Keratinocyte (primary cell): ENCODE measurements around the gene TYSND1. TPM values are rescaled to one million over a fixed set of nuclear protein-coding genes. Genes with fewer than 3 reads are reported as not detected.

ENCODE experiments used
- DNase-seq: peaks from one replicate; pipeline ENCODE4 v3.0.0-alpha.2; 2011; ENCODE audit warnings: low read depth, missing footprints, low spot score
- FAIRE-seq: peaks from 2 replicates; lab custom pipeline; 2011; peaks lifted over from hg19 to GRCh38; lab: Jason Lieb, UNC
- H2AFZ ChIP-seq: 2 replicates; pipeline ENCODE4 v1.6.0; 2012; ENCODE audit warnings: low read length, control low read depth, inconsistent platforms; ENCODE audit not compliant: control insufficient read depth
- H3K27ac ChIP-seq: 2 replicates; pipeline ENCODE4 v1.5.1; 2011; ENCODE audit warnings: low read length; ENCODE audit not compliant: control insufficient read depth, insufficient read depth
- H3K27me3 ChIP-seq: 3 replicates; pipeline ENCODE4 v1.6.0; 2011; ENCODE audit warnings: low read length; ENCODE audit not compliant: control insufficient read depth, insufficient read depth; ENCODE audit errors: extremely low read depth
- H3K36me3 ChIP-seq, 2 experiments: 2 replicates in 1 of 2; 3 replicates in 1 of 2; pipeline ENCODE4 v1.5.1; 2011; ENCODE audit warnings: low read length in 2 of 2, mild to moderate bottlenecking in 1 of 2; ENCODE audit not compliant: control insufficient read depth in 2 of 2, insufficient read depth in 2 of 2; ENCODE audit errors: extremely low read depth in 1 of 2
- H3K4me1 ChIP-seq: 3 replicates; pipeline ENCODE4 v1.5.1; 2011; ENCODE audit warnings: low read length; ENCODE audit not compliant: control insufficient read depth, insufficient read depth; ENCODE audit errors: extremely low read depth
- H3K4me2 ChIP-seq: 3 replicates; pipeline ENCODE4 v1.6.0; 2011; ENCODE audit warnings: low read depth, low read length; ENCODE audit not compliant: control insufficient read depth, insufficient read depth; ENCODE audit errors: extremely low read depth
- H3K4me3 ChIP-seq, 3 experiments: fragments of 200-600 bp in 1 of 3; sonication (generic) in 1 of 3; 2 replicates in 2 of 3; 3 replicates in 1 of 3; pipeline ENCODE4 v1.5.1; 2011 to 2016; ENCODE audit warnings: low read length in 3 of 3, mild to moderate bottlenecking in 3 of 3, control low read depth in 2 of 3, inconsistent platforms in 1 of 3, low read depth in 1 of 3, mixed read lengths in 1 of 3, mixed run types in 1 of 3, moderate library complexity in 1 of 3; ENCODE audit not compliant: control insufficient read depth in 2 of 3, insufficient read depth in 2 of 3; ENCODE audit errors: extremely low read depth in 1 of 3
- H3K79me2 ChIP-seq: 2 replicates; pipeline ENCODE4 v1.6.0; 2012; ENCODE audit warnings: low read length; ENCODE audit not compliant: control insufficient read depth, insufficient read depth
- H3K9ac ChIP-seq: 3 replicates; pipeline ENCODE4 v1.6.0; 2011; ENCODE audit warnings: low read length; ENCODE audit not compliant: control insufficient read depth, insufficient read depth; ENCODE audit errors: extremely low read depth
- H3K9me1 ChIP-seq: 3 replicates; pipeline ENCODE4 v1.6.0; 2011; ENCODE audit warnings: low read length; ENCODE audit not compliant: control insufficient read depth, insufficient read depth; ENCODE audit errors: extremely low read depth
- H3K9me3 ChIP-seq: 2 replicates; pipeline ENCODE4 v1.5.1; 2012; ENCODE audit warnings: low read depth, low read length; ENCODE audit not compliant: control insufficient read depth
- H4K20me1 ChIP-seq: 3 replicates; pipeline ENCODE4 v1.6.0; 2011; ENCODE audit warnings: low read length; ENCODE audit not compliant: control insufficient read depth, insufficient read depth; ENCODE audit errors: extremely low read depth
- CTCF ChIP-seq, 3 experiments: IDR thresholded peaks in 1 of 3; conservative IDR thresholded peaks in 1 of 3; optimal IDR thresholded peaks in 1 of 3; 2 replicates in 2 of 3; 3 replicates in 1 of 3; pipeline versions ENCODE3 to v1.5.1; 2011; ENCODE audit warnings: low read length in 3 of 3, mild to moderate bottlenecking in 3 of 3, moderate library complexity in 2 of 3, control low read depth in 1 of 3, inconsistent platforms in 1 of 3; ENCODE audit not compliant: insufficient read depth in 2 of 3; ENCODE audit errors: extremely low read depth in 1 of 3
- EZH2 ChIP-seq: IDR thresholded peaks from one replicate; pipeline ENCODE4 v1.6.1; 2012; ENCODE audit warnings: inconsistent platforms, mild to moderate bottlenecking, low read length, moderate library complexity
- dilution Hi-C: fragments of 300-500 bp; cut with MboI; formaldehyde crosslinking; loops from one replicate; pipeline ENCODE4 v1.7.0; 2020; ENCODE audit warnings: low sequenced_read_pairs; ENCODE audit not compliant: extremely low pct_ligation_motif_present
- polyA plus RNA-seq, 5 experiments: library from polyadenylated mRNA; depleted of rRNA in 3 of 5; stranded (reverse) in 3 of 5; stranded (forward) in 1 of 5; unstranded in 1 of 5; fragments of >200 nt; gene quantifications; 1 replicate in 1 of 5; 2 replicates in 3 of 5; 3 replicates in 1 of 5; pipeline versions ENCODE4 v1.2.1 to v1.2.3, GENCODE V29; 2011 to 2012; ENCODE audit warnings: missing spikeins in 2 of 5, low read depth in 1 of 5, low replicate concordance in 1 of 5

Gene TYSND1
- polyA plus RNA-seq, 1 donor (not counting 4 experiments of a cell fraction or from before 2014, with no cell fraction given), result 9.9 TPM

- TF ChIP-seq CTCF (optimal IDR thresholded peaks at IDR 0.05 in 1 of 3, IDR thresholded peaks at IDR 0.05 in 1 of 3, conservative IDR thresholded peaks at IDR 0.05 in 1 of 3; ENCODE audit: extremely low read depth in 1 of 3, insufficient read depth in 2 of 3, low read length in 3 of 3) (no peak), EZH2 (no peak)
- Histone ChIP-seq H3K27ac (no peak overlapping the region), H3K4me2 (no peak overlapping the region), H3K4me3 (no peak overlapping the region), H3K9ac (no peak overlapping the region), H3K4me1 (peaks cover 6% of the 10 kb centered on the region), H3K9me1 (no peaks in the 10 kb centered on the region), H2AFZ (no peak overlapping the region), H3K27me3 (no peaks in the 10 kb centered on the region), H4K20me1 (no peaks in the 10 kb centered on the region), H3K36me3 (peaks cover 3 to 5% of the 10 kb centered on the region in 2 experiments), H3K79me2 (no peaks in the 10 kb centered on the region), H3K9me3 (no peaks in the 10 kb centered on the region)
- dilution Hi-C loops, result no loop called here
- FAIRE-seq (no peak), DNase-seq (no peak)
Observed at GRCh38 chr10:70088308-70088698, 58.2 kb downstream of the TYSND1 start.

Other genes starting within 250 kb of the TYSND1 start
- 9.0 to 20.8 TPM (median 11.6 TPM) in 3 replicates for gene MACROH2A2, start 93.9 kb downstream of the TYSND1 start, polyA plus RNA-seq
- gene AIFM2, start 13.9 kb downstream of the TYSND1 start, polyA plus RNA-seq, result 1.3 to 2.4 TPM (median 1.8 TPM) in 3 replicates
- gene SAR1A, start 23.8 kb upstream of the TYSND1 start, polyA plus RNA-seq, result 71.4 to 109 TPM (median 80.2 TPM) in 3 replicates
- 201 to 324 TPM (median 203 TPM) in 3 replicates for gene PPA1, start 86.7 kb upstream of the TYSND1 start, polyA plus RNA-seq
- not detected in 3 replicates for gene NPFFR1, start 137.3 kb upstream of the TYSND1 start, polyA plus RNA-seq
- 0.54 to 1.6 TPM (median 0.93 TPM) in 3 replicates for gene LRRC20, start 235.9 kb upstream of the TYSND1 start, polyA plus RNA-seq